Gastrocnemius medialis (tissue), 4 donors: ENCODE data around the gene P4HA1.

Source experiments
- POLR2A ChIP-seq, 2 donors: fragments of 450-650 bp; IDR thresholded peaks; one replicate each; pipeline ENCODE4 v1.6.1; 2017; ENCODE audit warnings: antibody characterized with exemption in 2 of 2, mild to moderate bottlenecking in 2 of 2, moderate library complexity in 2 of 2
- TF ChIP-seq, protein P1 (sequence below), 5 experiments: fragments of 450-650 bp in 3 of 5; fragments of 200-600 bp in 2 of 5; sonication (generic) in 2 of 5; IDR thresholded peaks in 4 of 5; conservative IDR thresholded peaks in 1 of 5; 1 replicate in 4 of 5; 2 replicates in 1 of 5; pipeline ENCODE4 v1.5.1; 2016 to 2019; ENCODE audit warnings: antibody characterized with exemption in 5 of 5, mild to moderate bottlenecking in 3 of 5, moderate library complexity in 3 of 5

GRCh38 chr10:73086816-73087215, 9.8 kb downstream of the P4HA1 start:
- TF ChIP-seq, protein P1, sequence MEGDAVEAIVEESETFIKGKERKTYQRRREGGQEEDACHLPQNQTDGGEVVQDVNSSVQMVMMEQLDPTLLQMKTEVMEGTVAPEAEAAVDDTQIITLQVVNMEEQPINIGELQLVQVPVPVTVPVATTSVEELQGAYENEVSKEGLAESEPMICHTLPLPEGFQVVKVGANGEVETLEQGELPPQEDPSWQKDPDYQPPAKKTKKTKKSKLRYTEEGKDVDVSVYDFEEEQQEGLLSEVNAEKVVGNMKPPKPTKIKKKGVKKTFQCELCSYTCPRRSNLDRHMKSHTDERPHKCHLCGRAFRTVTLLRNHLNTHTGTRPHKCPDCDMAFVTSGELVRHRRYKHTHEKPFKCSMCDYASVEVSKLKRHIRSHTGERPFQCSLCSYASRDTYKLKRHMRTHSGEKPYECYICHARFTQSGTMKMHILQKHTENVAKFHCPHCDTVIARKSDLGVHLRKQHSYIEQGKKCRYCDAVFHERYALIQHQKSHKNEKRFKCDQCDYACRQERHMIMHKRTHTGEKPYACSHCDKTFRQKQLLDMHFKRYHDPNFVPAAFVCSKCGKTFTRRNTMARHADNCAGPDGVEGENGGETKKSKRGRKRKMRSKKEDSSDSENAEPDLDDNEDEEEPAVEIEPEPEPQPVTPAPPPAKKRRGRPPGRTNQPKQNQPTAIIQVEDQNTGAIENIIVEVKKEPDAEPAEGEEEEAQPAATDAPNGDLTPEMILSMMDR (IDR thresholded peaks at IDR 0.05 in 4 of 5, conservative IDR thresholded peaks at IDR 0.05 in 1 of 5) = no peak
- TF ChIP-seq POLR2A (IDR thresholded peaks at IDR 0.05) = no peak
